ENCODE data around the gene AGPAT3.

Gene AGPAT3

GRCh38 chr21:44012474-44013379 is 147.7 kb downstream of the AGPAT3 start (continued):
- TF ChIP-seq ZNF19 (tag by site-specific recombination; IDR thresholded peaks at IDR 0.05; ENCODE audit: low read depth) (no peak), TSHZ1 (tag by site-specific recombination; IDR thresholded peaks at IDR 0.05; ENCODE audit: borderline replicate concordance) (no peak; the same call in 1 of the 2 replicates), ZNF280C (tag by site-specific recombination; IDR thresholded peaks at IDR 0.05) (no peak), KLF17 (tag by site-specific recombination; IDR thresholded peaks at IDR 0.05) (no peak; the same call in 1 of the 2 replicates), ZNF514 (tag by site-specific recombination; IDR thresholded peaks at IDR 0.05) (no peak), ZFHX2 (tag by site-specific recombination; conservative IDR thresholded peaks at IDR 0.05) (peak; percentile 65), YY2 (tag by site-specific recombination; IDR thresholded peaks at IDR 0.05) (no peak), ZNF2 (tag by site-specific recombination; IDR thresholded peaks at IDR 0.05) (no peak), PBX3 (CRISPR knock-in tag; IDR thresholded peaks at IDR 0.05) (no peak), ZNF623 (tag by site-specific recombination; IDR thresholded peaks at IDR 0.05) (no peak), GLI2 (tag by site-specific recombination; IDR thresholded peaks at IDR 0.05; ENCODE audit: borderline replicate concordance, low read depth) (no peak), ZNF292 (tag by site-specific recombination; IDR thresholded peaks at IDR 0.05; ENCODE audit: borderline replicate concordance, low read depth) (no peak), ZNF202 (tag by site-specific recombination; IDR thresholded peaks at IDR 0.05; ENCODE audit: borderline replicate concordance) (no peak), ZNF76 (tag by site-specific recombination; IDR thresholded peaks at IDR 0.05; ENCODE audit: borderline replicate concordance, low read depth) (no peak), PRDM2 (tag by site-specific recombination; IDR thresholded peaks at IDR 0.05; ENCODE audit: borderline replicate concordance) (no peak), ZNF121 (tag by site-specific recombination; IDR thresholded peaks at IDR 0.05) (no peak), ZFP41 (tag by site-specific recombination; IDR thresholded peaks at IDR 0.05; ENCODE audit: borderline replicate concordance) (no peak), ZXDB (tag by site-specific recombination; IDR thresholded peaks at IDR 0.05) (no peak; the same call in 1 of the 2 replicates), ZNF223 (tag by site-specific recombination; IDR thresholded peaks at IDR 0.05) (no peak), ZNF174 (tag by site-specific recombination; IDR thresholded peaks at IDR 0.05) (no peak), CTCF (tag by site-specific recombination; IDR thresholded peaks at IDR 0.05) (no peak; the same call in none of the 2 replicates), ZNF530 (tag by site-specific recombination; IDR thresholded peaks at IDR 0.05; ENCODE audit: low read depth) (no peak), PRDM1 (tag by site-specific recombination; IDR thresholded peaks at IDR 0.05) (no peak)
